GM12872 (cell line): ENCODE measurements around the gene MEX3A.

ENCODE experiments used
- TF ChIP-seq, protein P1 (sequence below): IDR thresholded peaks from 3 replicates; pipeline ENCODE4 v1.5.1; 2011; ENCODE audit warnings: low read depth, mild to moderate bottlenecking, low read length, moderate library complexity; ENCODE audit not compliant: insufficient read depth

The MEX3A gene

DNA sequence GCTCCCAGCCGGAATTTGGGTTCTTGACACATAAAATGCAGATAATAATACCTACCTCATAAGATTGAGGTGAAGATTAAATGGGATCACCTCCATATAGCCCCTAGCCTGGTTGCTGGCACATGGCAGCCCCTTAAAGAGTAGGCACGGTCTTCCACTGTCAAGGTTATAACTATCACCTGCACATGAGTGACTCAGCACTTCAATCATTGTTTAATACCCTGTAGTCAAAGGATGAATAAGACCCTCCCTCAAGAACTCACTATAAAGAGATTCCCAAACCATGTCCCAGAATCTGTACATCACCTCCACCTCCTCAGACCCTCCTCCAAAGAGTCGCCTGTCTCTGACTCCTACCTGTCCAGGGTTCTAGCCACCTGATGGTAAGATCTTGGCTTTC is 25.8 kb upstream of the MEX3A start:
- TF ChIP-seq, protein P1, sequence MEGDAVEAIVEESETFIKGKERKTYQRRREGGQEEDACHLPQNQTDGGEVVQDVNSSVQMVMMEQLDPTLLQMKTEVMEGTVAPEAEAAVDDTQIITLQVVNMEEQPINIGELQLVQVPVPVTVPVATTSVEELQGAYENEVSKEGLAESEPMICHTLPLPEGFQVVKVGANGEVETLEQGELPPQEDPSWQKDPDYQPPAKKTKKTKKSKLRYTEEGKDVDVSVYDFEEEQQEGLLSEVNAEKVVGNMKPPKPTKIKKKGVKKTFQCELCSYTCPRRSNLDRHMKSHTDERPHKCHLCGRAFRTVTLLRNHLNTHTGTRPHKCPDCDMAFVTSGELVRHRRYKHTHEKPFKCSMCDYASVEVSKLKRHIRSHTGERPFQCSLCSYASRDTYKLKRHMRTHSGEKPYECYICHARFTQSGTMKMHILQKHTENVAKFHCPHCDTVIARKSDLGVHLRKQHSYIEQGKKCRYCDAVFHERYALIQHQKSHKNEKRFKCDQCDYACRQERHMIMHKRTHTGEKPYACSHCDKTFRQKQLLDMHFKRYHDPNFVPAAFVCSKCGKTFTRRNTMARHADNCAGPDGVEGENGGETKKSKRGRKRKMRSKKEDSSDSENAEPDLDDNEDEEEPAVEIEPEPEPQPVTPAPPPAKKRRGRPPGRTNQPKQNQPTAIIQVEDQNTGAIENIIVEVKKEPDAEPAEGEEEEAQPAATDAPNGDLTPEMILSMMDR: no peak

DNA sequence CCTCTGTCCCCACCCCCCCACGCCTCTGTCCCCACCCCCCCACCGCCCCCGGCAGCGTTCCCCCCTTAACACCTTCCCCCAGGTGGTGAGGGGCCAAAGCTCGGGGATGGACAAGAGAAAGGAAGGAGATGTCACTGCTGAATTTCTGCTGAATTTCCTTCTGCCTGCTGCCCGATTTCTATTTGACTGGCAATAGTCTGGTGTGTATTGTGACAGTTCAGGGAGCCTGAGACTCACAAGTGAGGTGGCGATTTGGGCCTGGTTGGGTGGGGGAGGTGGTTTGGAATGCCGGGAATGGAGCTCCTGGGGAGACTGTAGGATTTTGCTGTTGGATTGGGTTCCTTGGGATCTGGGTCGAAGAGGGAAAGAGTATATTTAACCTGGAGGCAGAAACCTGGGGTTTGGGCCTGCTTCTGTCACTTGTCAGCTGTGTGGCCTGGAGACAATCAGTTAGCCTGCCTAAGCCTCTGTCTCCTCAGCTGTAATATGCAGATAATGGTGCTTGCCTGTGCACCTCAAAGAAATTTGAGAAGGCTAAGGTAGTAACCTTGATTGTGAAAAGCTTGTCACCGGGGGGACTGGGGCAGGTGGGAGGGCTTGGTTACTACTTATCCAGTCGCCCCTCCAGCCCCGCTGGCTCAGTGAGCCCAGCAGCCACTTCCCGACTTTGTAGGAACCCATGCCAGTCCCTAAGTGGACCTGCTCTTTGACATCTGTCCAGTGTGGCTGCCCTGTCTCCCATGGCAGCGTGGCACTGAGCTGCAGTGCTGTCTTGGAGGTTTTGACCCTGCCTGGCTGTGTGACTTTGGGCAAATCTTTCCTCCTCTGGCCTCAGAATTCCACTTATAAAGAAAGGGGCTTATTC is 24.6 kb upstream of the MEX3A start:
- TF ChIP-seq, protein P1: no peak

DNA sequence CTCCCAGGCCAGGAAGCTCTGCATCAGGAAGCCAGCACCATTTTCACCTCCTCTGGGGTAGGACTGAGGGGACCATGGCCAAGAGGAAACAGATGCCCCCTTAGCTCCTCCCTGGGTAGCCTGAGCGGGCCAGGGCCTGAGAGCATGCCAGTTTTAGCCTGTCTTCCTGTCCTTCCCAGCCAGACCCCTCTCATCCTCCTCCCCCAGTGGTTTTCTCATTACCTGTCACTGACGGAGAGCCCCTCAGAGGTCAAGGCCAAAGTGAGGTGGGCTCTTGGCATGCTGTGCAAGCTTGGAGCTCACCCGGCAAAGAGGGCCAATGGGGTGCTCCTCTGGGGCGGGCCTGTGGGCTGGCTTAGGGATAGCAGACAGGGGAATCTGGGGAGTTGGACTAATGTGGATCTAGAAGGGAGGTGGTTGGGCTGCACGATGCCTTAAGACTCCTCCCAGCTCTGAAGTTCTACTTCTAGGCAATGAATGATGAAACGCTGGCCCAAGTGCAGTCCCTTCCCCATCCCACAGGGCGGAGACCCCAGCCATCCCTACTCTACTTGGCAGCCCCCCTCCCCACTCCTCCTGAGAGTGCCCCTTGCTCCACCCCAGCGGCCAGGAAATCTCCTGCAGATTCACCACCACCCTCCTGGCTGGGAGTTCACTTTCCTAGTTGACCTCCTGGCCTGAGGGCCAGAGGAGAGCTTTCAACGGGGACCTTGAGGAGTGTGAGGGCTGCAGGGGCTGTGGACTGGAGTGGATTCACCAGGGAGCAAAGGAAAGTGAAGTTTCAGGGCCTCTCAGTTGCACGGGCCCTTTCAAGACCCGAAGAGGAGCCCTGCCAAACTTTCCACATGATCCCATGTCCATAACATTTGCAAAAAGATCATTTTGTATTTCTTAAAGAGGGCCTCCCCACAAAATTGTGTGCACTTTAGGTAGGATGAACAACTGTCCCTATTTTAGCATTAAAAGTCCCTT is 22.9 kb upstream of the MEX3A start:
- TF ChIP-seq, protein P1: no peak

DNA sequence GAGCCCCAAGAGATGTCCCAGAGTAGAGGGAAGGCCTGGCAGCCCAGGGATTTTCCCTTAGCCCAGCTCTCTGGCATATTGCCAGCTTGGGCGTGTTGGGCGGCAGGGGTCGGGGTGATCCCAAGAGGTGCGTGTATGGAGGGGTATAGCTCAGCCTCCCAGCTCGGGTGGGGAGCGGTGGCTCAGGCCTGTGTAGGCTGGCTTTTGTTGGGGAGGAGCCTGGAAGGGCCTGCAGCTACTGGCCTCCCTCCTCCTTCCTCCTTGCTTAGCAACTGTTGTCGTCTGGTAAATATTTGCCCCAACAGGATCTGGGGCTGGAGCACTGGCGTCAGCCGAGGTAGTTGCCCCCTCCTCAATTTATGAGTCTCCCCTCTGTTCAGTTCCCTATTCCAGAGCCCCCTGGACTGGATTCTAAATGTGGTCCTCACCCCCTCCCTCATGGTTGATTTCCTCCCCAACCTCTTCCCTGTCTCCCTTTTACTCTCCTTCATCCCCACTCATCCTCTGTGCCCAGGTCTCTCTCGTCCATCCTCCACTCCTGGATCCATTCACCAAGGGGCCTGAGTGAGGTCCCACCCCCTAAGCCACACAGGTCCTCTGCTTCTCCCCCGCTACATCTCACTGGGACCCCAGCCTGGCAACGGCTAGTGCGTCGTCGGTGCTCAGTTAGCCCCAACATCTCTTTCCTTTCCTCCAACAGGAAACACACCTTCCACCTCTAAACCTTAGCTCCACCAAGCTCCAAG is 22.0 kb upstream of the MEX3A start:
- TF ChIP-seq, protein P1: no peak

DNA sequence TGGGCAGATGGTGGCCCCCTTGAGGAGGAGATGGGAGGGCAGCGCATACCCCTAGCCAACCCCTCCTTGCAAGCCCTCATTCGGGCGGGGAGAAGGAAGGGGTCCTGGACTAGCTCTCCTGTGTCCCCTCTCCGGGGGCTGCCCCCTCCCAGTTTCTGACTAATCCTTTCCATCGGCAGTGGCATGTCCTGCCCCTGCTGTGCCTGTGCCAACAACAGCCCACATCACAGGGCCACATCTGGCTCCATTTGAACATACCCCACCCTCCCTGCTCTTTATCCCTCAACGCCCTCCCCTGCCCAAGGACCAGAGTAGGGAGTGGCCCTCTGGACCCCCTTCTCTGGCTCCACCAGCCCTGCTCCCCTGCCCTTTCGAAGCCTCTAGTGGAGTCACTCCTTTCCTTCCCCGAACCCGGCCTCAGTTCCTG is 21.3 kb upstream of the MEX3A start:
- TF ChIP-seq, protein P1: no peak

DNA sequence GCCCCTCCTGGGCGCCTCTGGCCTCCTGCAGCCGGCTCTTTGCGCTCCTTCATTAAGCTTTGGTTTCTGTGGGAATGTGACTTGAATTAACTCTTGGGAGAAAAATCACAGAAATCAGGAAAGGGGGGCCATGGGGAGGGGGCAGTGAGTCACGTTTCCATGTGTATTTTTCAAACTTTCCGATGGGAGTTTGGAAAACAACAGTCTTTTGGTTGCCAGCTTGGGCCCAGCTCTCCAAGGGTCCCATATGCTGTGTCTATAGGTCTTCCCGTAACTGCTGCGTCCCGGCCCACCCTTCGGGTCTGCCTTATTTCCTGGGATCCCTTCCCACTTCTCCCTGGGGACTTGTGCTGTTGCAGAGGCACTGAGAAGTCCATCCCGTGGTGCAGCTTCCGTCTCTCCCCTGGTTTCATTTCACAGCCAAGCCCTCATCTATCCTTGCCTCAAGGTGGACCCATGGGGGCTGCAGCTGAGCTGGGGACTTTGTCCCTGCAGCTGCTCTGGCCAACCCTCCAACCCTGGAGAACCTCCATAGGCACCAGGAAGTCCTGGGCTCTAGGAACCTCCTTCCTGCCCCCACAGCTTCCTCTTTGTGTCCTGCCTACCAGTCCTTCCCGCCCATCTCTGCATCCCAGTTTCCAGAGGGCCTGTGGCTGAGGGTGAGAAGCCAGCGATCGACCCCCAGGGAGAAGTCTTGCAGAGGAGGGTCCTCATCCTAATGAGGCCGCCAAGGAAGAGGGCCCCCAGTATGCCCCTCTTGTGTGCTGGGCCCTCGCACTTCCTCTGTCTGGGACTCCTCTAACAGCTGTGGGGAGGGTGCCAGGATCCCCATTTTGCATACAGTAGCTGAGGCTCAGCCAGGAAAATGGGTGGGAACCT is 20.6 kb upstream of the MEX3A start:
- TF ChIP-seq, protein P1: no peak
